SU-DHL-6 (cell line): Measurements from ENCODE around the gene COL4A2.

Experiments used
- H2AFZ ChIP-seq: fragments of 200-600 bp; sonication (generic); 2 replicates; pipeline ENCODE4 v1.6.1; 2014; ENCODE audit warnings: low read depth, mild to moderate bottlenecking, moderate library complexity, mixed read lengths, antibody characterized with exemption, low read length; ENCODE audit not compliant: severe bottlenecking
- H3F3A ChIP-seq: fragments of 200-600 bp; shearing (Covaris generic); 2 replicates; pipeline ENCODE4 v1.6.0; 2016; ENCODE audit warnings: antibody characterized with exemption, mild to moderate bottlenecking; ENCODE audit not compliant: insufficient read depth
- H3K27ac ChIP-seq: fragments of 200-600 bp; sonication (generic); 2 replicates; pipeline ENCODE4 v1.5.1; 2016; ENCODE audit warnings: low read depth, mild to moderate bottlenecking, low read length, moderate library complexity, mixed read lengths
- H3K27me3 ChIP-seq: fragments of 200-600 bp; sonication (generic), shearing (Covaris generic); 2 replicates; pipeline ENCODE4 v1.6.0; 2014; ENCODE audit warnings: mild to moderate bottlenecking, low read length
- H3K36me3 ChIP-seq: fragments of 200-600 bp; sonication (generic); 2 replicates; pipeline ENCODE4 v1.6.1; 2014; ENCODE audit warnings: mild to moderate bottlenecking, low read length, mixed read lengths
- H3K4me2 ChIP-seq: fragments of 300-600, 200-600 bp; shearing (Covaris generic), sonication (generic); 2 replicates; pipeline ENCODE4 v1.6.0; 2014; ENCODE audit warnings: low read length, low read depth, mild to moderate bottlenecking; ENCODE audit not compliant: poor library complexity, severe bottlenecking
- H3K4me3 ChIP-seq: fragments of 200-600 bp; sonication (generic); 2 replicates; pipeline ENCODE4 v1.5.1; 2014; ENCODE audit warnings: antibody characterized with exemption, low read length, mild to moderate bottlenecking, mixed read lengths; ENCODE audit not compliant: insufficient read depth, poor library complexity, severe bottlenecking
- H3K79me2 ChIP-seq: fragments of 200-600 bp; sonication (generic); 2 replicates; pipeline ENCODE4 v1.6.1; 2014; ENCODE audit warnings: mild to moderate bottlenecking, low read length, moderate library complexity; ENCODE audit not compliant: insufficient read depth
- H3K9ac ChIP-seq: fragments of 200-600 bp; sonication (generic); 2 replicates; pipeline ENCODE4 v1.7.0; 2014; ENCODE audit warnings: mild to moderate bottlenecking, low read length
- H3K9me2 ChIP-seq: fragments of 200-600 bp; sonication (generic); replicated peaks from 2 replicates; pipeline ENCODE4 v1.6.1; 2014; ENCODE audit warnings: low read length; ENCODE audit not compliant: insufficient read depth
- H3K9me3 ChIP-seq: fragments of 200-600 bp; sonication (generic); 2 replicates; pipeline ENCODE4 v1.6.1; 2014; ENCODE audit warnings: low read length, mixed read lengths; ENCODE audit not compliant: insufficient read depth
- H4K20me1 ChIP-seq: fragments of 200-600 bp; sonication (generic); 2 replicates; pipeline ENCODE4 v1.6.1; 2014; ENCODE audit warnings: low read depth, mild to moderate bottlenecking, antibody characterized with exemption, low read length, moderate library complexity, mixed read lengths
- EZH2phosphoT487 ChIP-seq: fragments of 200-600 bp; sonication (generic), shearing (Covaris generic); conservative IDR thresholded peaks from 2 replicates; pipeline ENCODE4 v1.6.1; 2018; ENCODE audit warnings: mild to moderate bottlenecking, antibody characterized with exemption, low read length, moderate library complexity, mixed read lengths
- TF ChIP-seq, protein P1 (sequence below): fragments of 200-600 bp; sonication (generic); IDR thresholded peaks from one replicate; pipeline ENCODE4 v1.5.1; 2017; ENCODE audit warnings: antibody characterized with exemption, mild to moderate bottlenecking, low read length, moderate library complexity; ENCODE audit not compliant: insufficient read depth, poor library complexity, severe bottlenecking

The COL4A2 gene

DNA sequence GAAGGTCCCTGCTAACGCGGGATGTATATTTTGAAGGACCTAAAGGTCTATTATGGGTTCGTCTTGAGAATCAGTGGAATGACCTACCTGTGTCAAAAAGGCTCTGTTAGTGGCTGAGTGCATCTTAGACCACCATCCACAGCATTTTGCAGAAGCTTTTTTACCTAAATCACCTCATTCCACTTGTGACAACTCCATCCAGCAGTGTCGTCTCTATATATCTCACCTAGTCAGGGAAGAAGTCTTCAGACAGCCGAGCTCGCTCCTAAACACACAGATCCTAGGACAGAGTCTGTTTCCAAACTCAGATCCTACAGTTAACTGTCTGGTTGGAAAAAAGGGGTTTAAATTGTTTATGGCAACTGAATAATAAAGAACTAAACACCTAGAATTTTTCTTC is 33.8 kb upstream of the COL4A2 start:
- H3K4me2 ChIP-seq: no peak overlapping the region
- no peak for TF ChIP-seq EZH2phosphoT487
- TF ChIP-seq, protein P1, sequence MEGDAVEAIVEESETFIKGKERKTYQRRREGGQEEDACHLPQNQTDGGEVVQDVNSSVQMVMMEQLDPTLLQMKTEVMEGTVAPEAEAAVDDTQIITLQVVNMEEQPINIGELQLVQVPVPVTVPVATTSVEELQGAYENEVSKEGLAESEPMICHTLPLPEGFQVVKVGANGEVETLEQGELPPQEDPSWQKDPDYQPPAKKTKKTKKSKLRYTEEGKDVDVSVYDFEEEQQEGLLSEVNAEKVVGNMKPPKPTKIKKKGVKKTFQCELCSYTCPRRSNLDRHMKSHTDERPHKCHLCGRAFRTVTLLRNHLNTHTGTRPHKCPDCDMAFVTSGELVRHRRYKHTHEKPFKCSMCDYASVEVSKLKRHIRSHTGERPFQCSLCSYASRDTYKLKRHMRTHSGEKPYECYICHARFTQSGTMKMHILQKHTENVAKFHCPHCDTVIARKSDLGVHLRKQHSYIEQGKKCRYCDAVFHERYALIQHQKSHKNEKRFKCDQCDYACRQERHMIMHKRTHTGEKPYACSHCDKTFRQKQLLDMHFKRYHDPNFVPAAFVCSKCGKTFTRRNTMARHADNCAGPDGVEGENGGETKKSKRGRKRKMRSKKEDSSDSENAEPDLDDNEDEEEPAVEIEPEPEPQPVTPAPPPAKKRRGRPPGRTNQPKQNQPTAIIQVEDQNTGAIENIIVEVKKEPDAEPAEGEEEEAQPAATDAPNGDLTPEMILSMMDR: no peak
- H3K9me3 ChIP-seq: no peaks in the 10 kb centered on the region
- H3K27me3 ChIP-seq: no peaks in the 10 kb centered on the region
- no peaks in the 10 kb centered on the region for H3K36me3 ChIP-seq
- H3F3A ChIP-seq: no peaks in the 10 kb centered on the region
- no peak overlapping the region for H3K27ac ChIP-seq
- no peaks in the 10 kb centered on the region for H3K9me2 ChIP-seq
- no peak overlapping the region for H3K4me3 ChIP-seq
- H4K20me1 ChIP-seq: no peaks in the 10 kb centered on the region
- no peak overlapping the region for H2AFZ ChIP-seq
- no peaks in the 10 kb centered on the region for H3K79me2 ChIP-seq
- H3K9ac ChIP-seq: no peak overlapping the region

DNA sequence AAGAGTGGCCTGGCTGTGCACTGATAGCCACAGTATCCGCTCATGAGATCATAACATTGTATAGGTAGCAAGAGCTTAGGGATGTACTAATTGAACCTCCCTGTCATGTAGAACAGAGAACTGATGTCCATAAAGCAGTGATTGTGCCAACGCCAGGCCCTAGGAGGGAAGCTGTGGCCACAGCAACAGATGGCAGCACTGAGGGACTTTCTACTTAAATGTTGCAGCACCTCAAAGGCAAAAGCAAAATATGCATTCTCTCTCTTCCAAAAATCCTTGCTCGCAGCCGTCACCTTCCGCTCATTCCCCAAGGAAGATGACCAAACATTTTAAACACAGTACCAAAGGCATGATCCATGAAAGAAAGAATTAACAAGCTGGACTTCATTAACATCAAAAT is 32.4 kb upstream of the COL4A2 start:
- H2AFZ ChIP-seq: no peak overlapping the region
- no peaks in the 10 kb centered on the region for H3K27me3 ChIP-seq
- no peaks in the 10 kb centered on the region for H3K9me2 ChIP-seq
- H3K79me2 ChIP-seq: no peaks in the 10 kb centered on the region
- no peaks in the 10 kb centered on the region for H3F3A ChIP-seq
- no peak overlapping the region for H3K9ac ChIP-seq
- H3K4me2 ChIP-seq: no peak overlapping the region
- TF ChIP-seq, protein P1: no peak
- no peak for TF ChIP-seq EZH2phosphoT487
- no peaks in the 10 kb centered on the region for H3K36me3 ChIP-seq
- H3K4me3 ChIP-seq: no peak overlapping the region
- no peaks in the 10 kb centered on the region for H4K20me1 ChIP-seq
- H3K9me3 ChIP-seq: no peaks in the 10 kb centered on the region
- no peak overlapping the region for H3K27ac ChIP-seq

DNA sequence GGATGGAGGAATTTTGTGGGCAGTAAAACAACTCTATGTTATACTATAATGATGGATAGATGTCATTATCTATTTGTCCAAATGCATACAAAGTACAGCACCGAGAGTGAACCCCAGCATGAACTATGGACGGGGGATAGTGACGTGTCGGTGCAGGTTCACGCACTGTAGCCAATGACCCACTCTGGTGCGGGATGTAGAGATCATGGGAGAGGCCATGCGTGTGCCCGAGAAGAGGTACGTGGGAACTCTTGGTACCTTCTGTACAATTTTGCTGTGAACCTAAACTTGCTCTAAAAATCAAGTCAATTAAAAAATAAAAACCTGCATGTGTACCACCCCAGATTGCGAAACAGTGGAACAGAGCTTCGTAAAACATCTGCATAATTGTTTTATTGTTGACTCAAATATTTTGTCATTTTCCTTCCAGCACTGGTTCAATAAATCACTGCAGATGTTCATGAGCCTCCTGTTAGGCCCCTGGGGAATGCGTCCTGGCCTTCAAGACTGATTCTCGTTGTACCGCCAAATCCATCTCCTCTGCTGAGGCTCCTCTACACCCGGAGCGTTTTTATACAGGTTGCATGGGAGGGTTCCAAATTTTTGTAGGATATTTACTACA is 31.0 kb upstream of the COL4A2 start:
- H3K4me3 ChIP-seq: no peak overlapping the region
- no peak overlapping the region for H3K4me2 ChIP-seq
- TF ChIP-seq, protein P1: no peak
- no peaks in the 10 kb centered on the region for H3K79me2 ChIP-seq
- no peak overlapping the region for H3K27ac ChIP-seq
- H3K36me3 ChIP-seq: no peaks in the 10 kb centered on the region
- H3K9me2 ChIP-seq: no peaks in the 10 kb centered on the region
- no peaks in the 10 kb centered on the region for H3K9me3 ChIP-seq
- no peaks in the 10 kb centered on the region for H4K20me1 ChIP-seq
- no peaks in the 10 kb centered on the region for H3F3A ChIP-seq
- no peaks in the 10 kb centered on the region for H3K27me3 ChIP-seq
- no peak overlapping the region for H2AFZ ChIP-seq
- H3K9ac ChIP-seq: no peak overlapping the region
